Hepatocyte (in vitro differentiated cells): ENCODE data around the gene HMGCS1. TPM values are rescaled to one million over a fixed set of nuclear protein-coding genes. Genes with fewer than 3 reads are reported as not detected.

ENCODE experiments used
- DNase-seq: peaks from one replicate; pipeline ENCODE4 v3.0.0-alpha.2; 2016; ENCODE audit warnings: low spot score
- H2AFZ ChIP-seq: fragments of 200-600 bp; sonication (generic); 2 replicates; pipeline ENCODE4 v1.6.0; 2016; ENCODE audit warnings: antibody characterized with exemption, mild to moderate bottlenecking
- H3K27ac ChIP-seq: fragments of 200-600 bp; sonication (generic); 2 replicates; pipeline ENCODE4 v1.5.1; 2016; ENCODE audit warnings: mild to moderate bottlenecking
- H3K27me3 ChIP-seq: fragments of 200-600 bp; sonication (generic); 2 replicates; pipeline ENCODE4 v1.6.1; 2016
- H3K36me3 ChIP-seq: fragments of 200-600 bp; sonication (generic); replicated peaks from 2 replicates; pipeline ENCODE4 v1.5.1; 2016; ENCODE audit warnings: low read depth; ENCODE audit not compliant: insufficient read depth
- H3K4me1 ChIP-seq: fragments of 200-600 bp; sonication (generic); 2 replicates; pipeline ENCODE4 v1.5.1; 2016; ENCODE audit warnings: mild to moderate bottlenecking, moderate library complexity; ENCODE audit not compliant: insufficient read depth
- H3K4me2 ChIP-seq: fragments of 200-600 bp; sonication (generic); 2 replicates; pipeline ENCODE4 v1.6.0; 2016
- H3K4me3 ChIP-seq: fragments of 200-600 bp; sonication (generic); 2 replicates; pipeline ENCODE4 v1.5.1; 2016; ENCODE audit warnings: mild to moderate bottlenecking
- H3K79me2 ChIP-seq: fragments of 200-600 bp; sonication (generic); 2 replicates; pipeline ENCODE4 v1.6.0; 2017; ENCODE audit warnings: mild to moderate bottlenecking
- H3K9me2 ChIP-seq: fragments of 200-600 bp; sonication (generic); replicated peaks from 2 replicates; pipeline ENCODE4 v1.6.0; 2017; ENCODE audit warnings: mild to moderate bottlenecking; ENCODE audit not compliant: insufficient read depth
- H3K9me3 ChIP-seq: fragments of 200-600 bp; sonication (generic); 2 replicates; pipeline ENCODE4 v1.5.1; 2016; ENCODE audit warnings: low read depth, mild to moderate bottlenecking
- H4K20me1 ChIP-seq: fragments of 200-600 bp; sonication (generic); 2 replicates; pipeline ENCODE4 v1.6.0; 2016; ENCODE audit warnings: mild to moderate bottlenecking; ENCODE audit not compliant: insufficient read depth, poor library complexity, severe bottlenecking
- CTCF ChIP-seq: fragments of 200-600 bp; sonication (generic); IDR thresholded peaks from 2 replicates; pipeline ENCODE4 v1.5.1; 2016; ENCODE audit warnings: antibody characterized with exemption, mild to moderate bottlenecking; ENCODE audit not compliant: poor library complexity
- EZH2 ChIP-seq: fragments of 200-600 bp; sonication (generic); IDR thresholded peaks from 2 replicates; pipeline ENCODE4 v1.6.1; 2016; ENCODE audit warnings: antibody characterized with exemption, mild to moderate bottlenecking, borderline replicate concordance
- EZH2phosphoT487 ChIP-seq: fragments of 200-600 bp; sonication (generic); IDR thresholded peaks from one replicate; pipeline ENCODE4 v1.6.1; 2018; ENCODE audit warnings: antibody characterized with exemption, mild to moderate bottlenecking, low read depth, moderate library complexity; ENCODE audit not compliant: unreplicated experiment, severe bottlenecking
- WGBS: methylation state at CpG from one replicate; pipeline ENCODE4 v1.1.6; 2016; ENCODE audit warnings: low lambda C conversion rate; ENCODE audit errors: missing lambda C conversion rate; 5-methylcytosine and 5-hydroxymethylcytosine counted together
- polyA plus RNA-seq: library from polyadenylated mRNA; unstranded; fragments of >200 nt; fragmentation: Nextera tagmentation; extraction: Ambion mirVana; gene quantifications from 2 replicates; pipeline ENCODE4 v1.2.1, GENCODE V29; 2016
- total RNA-seq: library from RNA; depleted of rRNA; stranded (reverse); fragments of >200 nt; gene quantifications from 2 replicates; pipeline ENCODE4 v1.2.3, GENCODE V29; 2014

Gene HMGCS1
- total and polyA plus RNA-seq, 2 experiments from 2014 or later = 114 to 333 TPM

DNA sequence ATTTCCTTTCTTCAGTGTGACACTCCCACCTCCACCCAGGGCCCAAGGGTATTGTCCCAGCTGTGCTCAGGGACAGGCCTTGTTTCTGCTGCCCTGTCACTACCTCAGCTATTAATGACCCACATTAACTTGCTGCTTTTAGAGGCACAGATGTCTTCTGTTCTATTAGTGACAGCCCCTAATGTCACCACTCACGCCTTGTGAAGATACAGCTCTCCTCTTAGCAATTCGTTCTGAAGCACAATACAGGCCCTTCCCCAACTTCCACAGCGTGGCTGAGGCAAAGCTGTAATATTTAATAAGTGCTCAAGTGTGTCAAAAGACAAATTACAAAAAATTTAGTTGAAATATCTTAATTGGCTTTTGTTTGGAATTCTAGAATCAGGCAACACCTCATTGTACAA is 44.7 kb upstream of the HMGCS1 start:
- Histone ChIP-seq H3K36me3 (no peaks in the 10 kb centered on the region), H3K9me2 (no peaks in the 10 kb centered on the region), H3K4me2 (no peak overlapping the region), H3K79me2 (no peaks in the 10 kb centered on the region), H3K9me3 (no peaks in the 10 kb centered on the region), H3K4me1 (no peaks in the 10 kb centered on the region), H3K27me3 (no peaks in the 10 kb centered on the region), H4K20me1 (no peaks in the 10 kb centered on the region), H3K27ac (no peak overlapping the region), H2AFZ (no peak overlapping the region), H3K4me3 (no peak overlapping the region)
- DNase-seq = no peak
- WGBS = 68% methylated on average over 3 of the region's 3 CpGs
- TF ChIP-seq EZH2phosphoT487 (no peak), EZH2 (no peak), CTCF (no peak)

GRCh38 chr5:43357067-43357466 is 43.9 kb upstream of the HMGCS1 start:
- Histone ChIP-seq H3K27me3 (no peaks in the 10 kb centered on the region), H3K27ac (peak overlapping the region; percentile 38), H3K79me2 (no peaks in the 10 kb centered on the region), H3K36me3 (no peaks in the 10 kb centered on the region), H3K9me2 (no peaks in the 10 kb centered on the region), H3K9me3 (no peaks in the 10 kb centered on the region), H3K4me2 (no peak overlapping the region), H2AFZ (no peak overlapping the region), H3K4me3 (no peak overlapping the region), H3K4me1 (no peaks in the 10 kb centered on the region), H4K20me1 (no peaks in the 10 kb centered on the region)
- TF ChIP-seq CTCF (no peak), EZH2 (no peak), EZH2phosphoT487 (no peak)
- WGBS = 88% methylated on average over 2 of the region's 2 CpGs
- DNase-seq = peak; percentile 17

DNA sequence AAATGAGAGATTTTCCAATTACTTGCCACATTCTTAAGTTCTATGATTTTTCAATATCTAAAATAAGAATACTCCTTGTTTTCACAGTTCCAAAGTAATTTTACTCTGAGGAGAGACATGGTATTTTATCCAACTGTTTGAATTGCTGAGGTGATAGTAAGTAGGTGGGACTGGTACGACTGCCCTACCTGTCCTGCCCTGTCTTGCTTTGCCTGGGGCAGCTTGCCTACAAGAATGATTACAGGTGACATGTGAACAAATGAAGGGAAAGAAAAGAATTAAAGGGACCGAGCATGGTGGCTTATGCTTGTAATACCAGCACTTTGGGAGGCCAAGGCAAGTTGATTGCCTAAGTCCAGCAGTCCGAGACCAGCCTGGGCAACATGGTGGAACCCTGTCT is 41.6 kb upstream of the HMGCS1 start:
- no peaks in the 10 kb centered on the region for H3K27me3 ChIP-seq
- no peaks in the 10 kb centered on the region for H3K9me3 ChIP-seq
- DNase-seq = no peak
- 90% methylated on average over 3 of the region's 3 CpGs for WGBS
- H3K4me1 ChIP-seq = no peaks in the 10 kb centered on the region
- H3K79me2 ChIP-seq = no peaks in the 10 kb centered on the region
- H3K27ac ChIP-seq = no peak overlapping the region
- H2AFZ ChIP-seq = no peak overlapping the region
- no peaks in the 10 kb centered on the region for H3K9me2 ChIP-seq
- no peak overlapping the region for H3K4me2 ChIP-seq
- no peaks in the 10 kb centered on the region for H4K20me1 ChIP-seq
- TF ChIP-seq EZH2phosphoT487 (no peak), EZH2 (no peak), CTCF (no peak)
- no peak overlapping the region for H3K4me3 ChIP-seq
- H3K36me3 ChIP-seq = no peaks in the 10 kb centered on the region

DNA sequence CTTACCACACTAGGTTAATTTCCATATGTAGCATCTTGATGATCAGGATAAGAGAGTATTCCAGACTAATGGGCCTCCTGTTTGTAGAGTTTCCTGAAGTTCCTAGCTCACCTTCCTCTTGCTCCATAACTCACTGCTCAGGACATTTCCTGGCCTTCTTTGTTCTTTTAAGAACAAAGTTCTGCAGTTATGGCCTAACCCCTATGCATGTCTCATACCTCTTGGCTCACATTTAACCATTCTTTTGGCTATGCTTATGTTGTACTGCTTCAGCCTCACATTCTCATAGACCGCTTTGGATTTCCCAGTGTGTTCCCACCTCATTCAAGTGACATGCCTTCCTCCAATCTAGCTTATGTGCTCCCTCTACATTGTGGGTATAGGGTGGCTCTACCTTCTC is 40.5 kb upstream of the HMGCS1 start:
- no peaks in the 10 kb centered on the region for H3K9me2 ChIP-seq
- H3K36me3 ChIP-seq = no peaks in the 10 kb centered on the region
- no peaks in the 10 kb centered on the region for H3K27me3 ChIP-seq
- WGBS = 100% methylated on average over 1 of the region's 1 CpG
- no peak for DNase-seq
- TF ChIP-seq EZH2phosphoT487 (no peak), CTCF (no peak)
- no peak overlapping the region for H3K4me2 ChIP-seq
- H4K20me1 ChIP-seq = no peaks in the 10 kb centered on the region
- no peak overlapping the region for H3K27ac ChIP-seq
- no peak overlapping the region for H3K4me3 ChIP-seq
- H3K79me2 ChIP-seq = no peaks in the 10 kb centered on the region
- H3K9me3 ChIP-seq = no peaks in the 10 kb centered on the region
- no peaks in the 10 kb centered on the region for H3K4me1 ChIP-seq
- no peak overlapping the region for H2AFZ ChIP-seq
